Measurements from ENCODE around the gene CARS1. TPM values are rescaled to one million over a fixed set of nuclear protein-coding genes. Genes with fewer than 3 reads are reported as not detected.

The CARS1 gene
- total and polyA plus RNA-seq, 2 of the 8 experiments (the other 6 are each of a cell fraction or from before 2014, with no cell fraction given) = 44.1 to 100 TPM

DNA sequence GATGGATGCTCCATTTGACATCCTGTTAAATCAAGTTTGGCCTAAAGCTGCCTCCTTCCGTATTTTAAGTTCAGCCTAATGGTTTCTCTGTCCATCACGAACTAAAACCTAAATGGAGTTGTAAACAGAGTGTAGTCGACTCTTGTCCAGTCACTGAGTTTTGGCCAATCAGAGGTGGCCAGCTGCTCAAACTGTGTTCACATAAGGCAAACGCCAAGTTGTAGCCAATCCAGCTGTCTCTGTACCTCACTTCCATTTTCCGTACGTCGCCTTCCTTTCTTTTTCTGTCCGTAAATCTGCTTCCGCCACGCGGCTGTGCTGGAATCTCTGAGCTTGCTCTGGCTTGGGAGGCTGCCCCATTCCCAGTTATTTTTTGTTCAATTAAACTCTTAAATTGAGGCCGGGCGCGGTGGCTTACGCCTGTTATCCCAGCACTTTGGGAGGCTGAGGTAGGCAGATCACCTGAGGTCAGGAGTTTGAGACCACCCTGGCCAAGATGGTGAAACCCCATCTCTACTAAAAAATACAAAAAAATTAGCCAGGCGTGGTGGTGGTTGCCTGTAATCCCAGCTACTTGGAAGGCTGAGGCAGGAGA, 20.7 kb upstream of the CARS1 start:
- Histone ChIP-seq H3K9ac (replicated peaks in 1 of 4; ENCODE audit: extremely low read depth in 1 of 4, low read depth in 3 of 4, low read length in 3 of 4) (no peak overlapping the region; a peak in 1 of 7 replicates), H3K56ac (replicated peaks; ENCODE audit: insufficient read length, low read depth, low read length) (no peak overlapping the region), H4K5ac (ENCODE audit: insufficient read length, low read depth, low read length) (no peak overlapping the region), H3K9me3 (ENCODE audit: insufficient read depth in 2 of 2, low read depth in 1 of 2, low read length in 1 of 2) (no peaks in the 10 kb centered on the region), H3K18ac (ENCODE audit: extremely low read depth, low read length) (no peak overlapping the region), H4K8ac (ENCODE audit: extremely low read depth, insufficient read depth, low read length) (no peak overlapping the region), H3K14ac (ENCODE audit: insufficient read length) (no peak overlapping the region), H2BK12ac (ENCODE audit: low read depth, low read length) (no peak overlapping the region), H2BK5ac (ENCODE audit: low read depth, low read length) (no peak overlapping the region), H2BK120ac (replicated peaks; ENCODE audit: low read depth, low read length) (no peak overlapping the region), H4K91ac (replicated peaks; ENCODE audit: insufficient read length, low read length) (no peak overlapping the region), H3K27me3 (replicated peaks in 1 of 4; ENCODE audit: control insufficient read depth in 3 of 4, extremely low read depth in 1 of 4, insufficient read depth in 3 of 4, low read length in 3 of 4) (no peaks in the 10 kb centered on the region), H4K20me1 (replicated peaks in 1 of 2; ENCODE audit: control insufficient read depth in 1 of 2, insufficient read depth in 2 of 2, low read length in 2 of 2) (no peaks in the 10 kb centered on the region), H2BK20ac (ENCODE audit: low read length) (no peak overlapping the region), H3K23ac (ENCODE audit: insufficient read length) (no peak overlapping the region), H3K4ac (replicated peaks; ENCODE audit: insufficient read length, low read depth, low read length) (no peak overlapping the region), H3K23me2 (ENCODE audit: low read depth, low read length) (no peaks in the 10 kb centered on the region), H3K4me3 (ENCODE audit: extremely low read depth in 1 of 4, insufficient read depth in 2 of 4, low read depth in 3 of 4, low read length in 4 of 4) (no peak overlapping the region), H3K27ac (ENCODE audit: low read depth, low read length) (no peak overlapping the region), H2BK15ac (ENCODE audit: low read length) (no peak overlapping the region), H3K36me3 (ENCODE audit: control insufficient read depth in 2 of 4, insufficient read depth in 4 of 4, low read length in 3 of 4) (no peaks in the 10 kb centered on the region), H2AK5ac (ENCODE audit: low read depth, low read length) (no peak overlapping the region), H3K79me1 (ENCODE audit: low read depth, low read length) (no peaks in the 10 kb centered on the region), H3K79me2 (ENCODE audit: control insufficient read depth in 1 of 2, insufficient read depth in 2 of 2, low read length in 2 of 2) (no peaks in the 10 kb centered on the region), H3K4me2 (ENCODE audit: insufficient read depth in 1 of 2, low read depth in 2 of 2, low read length in 2 of 2) (no peak overlapping the region), H3K4me1 (replicated peaks in 1 of 4; ENCODE audit: control insufficient read depth in 3 of 4, insufficient read depth in 4 of 4, low read length in 3 of 4) (no peaks in the 10 kb centered on the region), H2AFZ (ENCODE audit: low read length) (peak overlapping the region; percentile 70; the same call in 1 of the 2 replicates)
- DNase-seq (ENCODE audit: low read depth in 1 of 2, low spot score in 2 of 2) (no peak), FAIRE-seq (no peak)
- ChIA-PET POLR2A (ENCODE audit: partially characterized antibody) (interaction anchor here (2.1 kb wide), 1 partner anchor 21 kb away, joined by 6 read pairs; the partner anchor contains the start of gene CARS1), CTCF (ENCODE audit: partially characterized antibody) (interaction anchor here (0.6 to 6.3 kb wide), 5 partner anchors 12 to 139 kb away, joined by 3 to 50 read pairs (median 6); no protein-coding TSS in a partner anchor)
- 80% methylated on average over 16 of the region's 16 CpGs; no CpG with 5 or more reads in 1 of the 2 experiments for WGBS, 2 experiments (ENCODE audit: extremely low coverage in 1 of 2, insufficient coverage in 1 of 2, insufficient read length in 1 of 2, insufficient replicate concordance in 2 of 2, low coverage in 1 of 2, low lambda C conversion rate in 2 of 2, missing lambda C conversion rate in 1 of 2)
- no peak for TF ChIP-seq CHD1 (IDR thresholded peaks at IDR 0.05; ENCODE audit: low read depth, low read length)
- no peak for TF ChIP-seq CEBPB (IDR thresholded peaks at IDR 0.05; ENCODE audit: low read depth, low read length)
- TF ChIP-seq EP300 (IDR thresholded peaks at IDR 0.05; ENCODE audit: borderline replicate concordance in 1 of 2, low read depth in 2 of 2, low read length in 2 of 2) = no peak
- TF ChIP-seq POLR2AphosphoS5 (IDR thresholded peaks at IDR 0.05; ENCODE audit: low read depth, low read length) = no peak
- TF ChIP-seq GABPA (IDR thresholded peaks at IDR 0.05; ENCODE audit: borderline replicate concordance, insufficient read depth, low read length) = no peak
- TF ChIP-seq POLR2A (IDR thresholded peaks at IDR 0.05; ENCODE audit: control extremely low read depth in 1 of 2, low read depth in 2 of 2, low read length in 2 of 2) = no peak
